ENCODE data around the gene KCNAB1.

KCNAB1 gene

GRCh38 chr3:156311431-156311830, 191.1 kb downstream of the KCNAB1 start:
- DNase-seq (ENCODE audit: low read depth, low spot score) = no peak
- in situ Hi-C loops (cut with HindIII; ENCODE audit: low sequenced_read_pairs) = no loop called here
- TF ChIP-seq, protein P1, sequence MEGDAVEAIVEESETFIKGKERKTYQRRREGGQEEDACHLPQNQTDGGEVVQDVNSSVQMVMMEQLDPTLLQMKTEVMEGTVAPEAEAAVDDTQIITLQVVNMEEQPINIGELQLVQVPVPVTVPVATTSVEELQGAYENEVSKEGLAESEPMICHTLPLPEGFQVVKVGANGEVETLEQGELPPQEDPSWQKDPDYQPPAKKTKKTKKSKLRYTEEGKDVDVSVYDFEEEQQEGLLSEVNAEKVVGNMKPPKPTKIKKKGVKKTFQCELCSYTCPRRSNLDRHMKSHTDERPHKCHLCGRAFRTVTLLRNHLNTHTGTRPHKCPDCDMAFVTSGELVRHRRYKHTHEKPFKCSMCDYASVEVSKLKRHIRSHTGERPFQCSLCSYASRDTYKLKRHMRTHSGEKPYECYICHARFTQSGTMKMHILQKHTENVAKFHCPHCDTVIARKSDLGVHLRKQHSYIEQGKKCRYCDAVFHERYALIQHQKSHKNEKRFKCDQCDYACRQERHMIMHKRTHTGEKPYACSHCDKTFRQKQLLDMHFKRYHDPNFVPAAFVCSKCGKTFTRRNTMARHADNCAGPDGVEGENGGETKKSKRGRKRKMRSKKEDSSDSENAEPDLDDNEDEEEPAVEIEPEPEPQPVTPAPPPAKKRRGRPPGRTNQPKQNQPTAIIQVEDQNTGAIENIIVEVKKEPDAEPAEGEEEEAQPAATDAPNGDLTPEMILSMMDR (IDR thresholded peaks at IDR 0.05; ENCODE audit: low read depth, low read length) = no peak
- H3K4me3 ChIP-seq (ENCODE audit: low read depth, low read length) = no peak overlapping the region

DNA sequence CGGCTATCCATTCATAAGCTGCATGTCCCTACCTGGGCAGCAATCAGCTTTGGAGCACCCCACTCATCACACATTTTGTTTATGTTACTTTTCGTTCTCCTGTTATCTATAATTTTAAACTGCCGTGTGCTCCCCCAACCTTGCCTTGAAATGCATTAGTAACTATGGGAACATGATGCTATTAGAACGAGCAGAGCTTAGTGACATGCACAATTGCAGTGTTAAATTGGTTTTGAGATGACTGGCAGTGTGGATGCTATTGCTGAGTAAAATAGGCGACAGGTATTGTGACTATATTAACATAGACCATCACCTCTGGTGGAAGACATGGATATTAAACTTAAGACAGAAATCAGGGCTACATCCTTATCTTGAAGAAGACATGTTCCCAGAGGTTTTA, 191.6 kb downstream of the KCNAB1 start:
- TF ChIP-seq, protein P1 (IDR thresholded peaks at IDR 0.05; ENCODE audit: low read depth, low read length) = no peak
- DNase-seq (ENCODE audit: low read depth, low spot score) = no peak
- no peak overlapping the region for H3K4me3 ChIP-seq (ENCODE audit: low read depth, low read length)
- in situ Hi-C loops (cut with HindIII; ENCODE audit: low sequenced_read_pairs) = no loop called here

GRCh38 chr3:156316076-156316475, 195.7 kb downstream of the KCNAB1 start:
- no peak overlapping the region for H3K4me3 ChIP-seq (ENCODE audit: low read depth, low read length)
- in situ Hi-C loops (cut with HindIII; ENCODE audit: low sequenced_read_pairs) = no loop called here
- TF ChIP-seq, protein P1 (IDR thresholded peaks at IDR 0.05; ENCODE audit: low read depth, low read length) = no peak
- no peak for DNase-seq (ENCODE audit: low read depth, low spot score)

DNA sequence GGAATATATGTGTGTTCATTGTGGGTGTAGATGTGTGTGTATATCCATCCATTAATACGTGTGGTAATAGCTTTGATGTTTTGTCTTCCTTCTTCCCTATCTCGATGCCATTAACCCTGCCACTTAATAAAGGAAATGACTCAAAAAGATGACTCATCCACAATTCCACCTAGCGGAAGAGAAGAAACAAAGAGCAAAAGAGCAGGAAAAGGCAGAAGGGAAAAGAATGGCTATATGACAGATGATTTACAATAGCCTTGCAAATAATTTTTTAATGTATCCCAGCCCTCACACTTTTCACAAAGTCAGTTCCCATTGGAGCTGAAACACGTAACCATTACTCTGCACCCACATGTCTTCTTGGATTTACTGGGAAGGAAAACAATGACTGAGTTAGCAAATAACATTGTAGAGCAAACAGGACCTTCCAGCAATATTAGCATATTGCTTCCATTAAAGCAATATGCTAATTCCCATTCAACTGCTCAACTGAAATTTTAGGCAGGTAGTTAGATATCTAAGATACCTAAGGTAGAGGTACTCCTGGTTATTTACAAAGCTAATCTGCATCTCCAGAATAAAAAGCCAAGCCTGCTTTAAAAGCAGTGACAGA, 197.2 kb downstream of the KCNAB1 start:
- in situ Hi-C loops (cut with HindIII; ENCODE audit: low sequenced_read_pairs) = no loop called here
- H3K4me3 ChIP-seq (ENCODE audit: low read depth, low read length) = no peak overlapping the region
- DNase-seq (ENCODE audit: low read depth, low spot score) = peak; percentile 48
- TF ChIP-seq, protein P1 (IDR thresholded peaks at IDR 0.05; ENCODE audit: low read depth, low read length) = no peak

- TF ChIP-seq, protein P1 (IDR thresholded peaks at IDR 0.05; ENCODE audit: low read depth, low read length) = no peak
- no peak overlapping the region for H3K4me3 ChIP-seq (ENCODE audit: low read depth, low read length)
- no peak for DNase-seq (ENCODE audit: low read depth, low spot score)
- in situ Hi-C loops (cut with HindIII; ENCODE audit: low sequenced_read_pairs) = no loop called here
These were observed 201.6 kb downstream of the KCNAB1 start for GRCh38 chr3:156321945-156322344.

DNA sequence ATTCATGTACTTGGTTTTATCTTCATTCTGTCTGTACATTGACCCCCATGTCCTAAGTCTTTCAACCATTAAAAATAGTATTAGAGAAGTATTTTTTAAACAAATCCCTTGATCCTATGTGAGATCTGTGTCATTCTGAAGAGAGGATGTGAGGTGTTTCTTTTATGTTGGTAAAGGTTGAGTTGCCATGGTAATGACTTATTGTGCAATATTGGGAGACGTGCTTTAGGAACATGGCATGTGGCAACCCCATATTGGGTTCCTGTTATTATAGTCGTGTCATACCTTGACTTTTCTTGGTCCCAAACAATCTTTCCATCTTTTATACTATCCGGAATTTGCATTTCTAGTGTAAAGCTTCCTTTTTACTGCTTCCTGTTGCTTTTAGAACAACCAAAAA, 203.1 kb downstream of the KCNAB1 start:
- TF ChIP-seq, protein P1 (IDR thresholded peaks at IDR 0.05; ENCODE audit: low read depth, low read length) = no peak
- H3K4me3 ChIP-seq (ENCODE audit: low read depth, low read length) = no peak overlapping the region
- in situ Hi-C loops (cut with HindIII; ENCODE audit: low sequenced_read_pairs) = no loop called here
- DNase-seq (ENCODE audit: low read depth, low spot score) = peak; percentile 15
